ENCODE results near the gene OR2W1.

- TF ChIP-seq POLR2A (IDR thresholded peaks at IDR 0.05; ENCODE audit: low read depth, low read length) (no peak), TAF1 (IDR thresholded peaks at IDR 0.05; ENCODE audit: borderline replicate concordance, low read depth, low read length) (no peak)
Measured at GRCh38 chr6:29011276-29011734, 33.7 kb downstream of the OR2W1 start.

Measured in GM12892 (cell line).